ENCODE measurements around the gene C17orf67.

- TF ChIP-seq CTCF (IDR thresholded peaks at IDR 0.05 in 2 of 3, conservative IDR thresholded peaks at IDR 0.05 in 1 of 3; ENCODE audit: insufficient read depth in 2 of 3, low read depth in 1 of 3, low read length in 3 of 3) (no peak), MAFF (IDR thresholded peaks at IDR 0.05; ENCODE audit: low read length) (no peak), ZNF133 (CRISPR knock-in tag; IDR thresholded peaks at IDR 0.05) (no peak)
- TF ChIP-seq, protein P1, sequence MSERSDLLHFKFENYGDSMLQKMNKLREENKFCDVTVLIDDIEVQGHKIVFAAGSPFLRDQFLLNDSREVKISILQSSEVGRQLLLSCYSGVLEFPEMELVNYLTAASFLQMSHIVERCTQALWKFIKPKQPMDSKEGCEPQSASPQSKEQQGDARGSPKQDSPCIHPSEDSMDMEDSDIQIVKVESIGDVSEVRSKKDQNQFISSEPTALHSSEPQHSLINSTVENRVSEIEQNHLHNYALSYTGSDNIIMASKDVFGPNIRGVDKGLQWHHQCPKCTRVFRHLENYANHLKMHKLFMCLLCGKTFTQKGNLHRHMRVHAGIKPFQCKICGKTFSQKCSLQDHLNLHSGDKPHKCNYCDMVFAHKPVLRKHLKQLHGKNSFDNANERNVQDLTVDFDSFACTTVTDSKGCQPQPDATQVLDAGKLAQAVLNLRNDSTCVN (CRISPR knock-in tag; IDR thresholded peaks at IDR 0.05), result no peak
These were observed 36.4 kb upstream of the C17orf67 start for GRCh38 chr17:56870081-56870651.

All from K562 (cell line).